ENCODE results near the gene SOX18.

- TF ChIP-seq CTCF (IDR thresholded peaks at IDR 0.05) (no peak), POLR2A (IDR thresholded peaks at IDR 0.05) (no peak)
Measured at GRCh38 chr20:64043768-64044167, 5.7 kb downstream of the SOX18 start.

Measured in lower leg skin (tissue), 3 donors.